Liver (tissue), 9 donors: Measurements from ENCODE around the gene PPP1R3G. TPM values are rescaled to one million over a fixed set of nuclear protein-coding genes. Genes with fewer than 3 reads are reported as not detected.

ENCODE experiments used
- DNase-seq: peaks from one replicate; pipeline ENCODE4 v3.0.0-alpha.2; 2017; ENCODE audit warnings: low spot score
- H3K27ac ChIP-seq, 2 donors: one replicate each; pipeline ENCODE4 v1.7.0; 2013; ENCODE audit warnings: inconsistent platforms in 2 of 2, low read length in 2 of 2, control low read depth in 1 of 2, low read depth in 1 of 2, mild to moderate bottlenecking in 1 of 2
- H3K27me3 ChIP-seq, 4 donors: one replicate each; pipeline versions ENCODE4 v1.6.1 to v1.7.0; 2013; ENCODE audit warnings: low read length in 3 of 4, inconsistent platforms in 1 of 4, mild to moderate bottlenecking in 1 of 4, moderate library complexity in 1 of 4; ENCODE audit not compliant: control insufficient read depth in 4 of 4, insufficient read depth in 4 of 4
- H3K36me3 ChIP-seq, 4 donors: one replicate each; pipeline versions ENCODE4 v1.6.1 to v1.7.0; 2013; ENCODE audit warnings: low read length in 3 of 4, mild to moderate bottlenecking in 3 of 4, low read depth in 1 of 4, moderate library complexity in 1 of 4; ENCODE audit not compliant: control insufficient read depth in 4 of 4, insufficient read depth in 3 of 4
- H3K4me1 ChIP-seq, 4 donors: one replicate each; pipeline versions ENCODE4 v1.6.1 to v1.7.0; 2013; ENCODE audit warnings: low read length in 3 of 4, mild to moderate bottlenecking in 3 of 4, moderate library complexity in 1 of 4; ENCODE audit not compliant: control insufficient read depth in 4 of 4, insufficient read depth in 4 of 4
- H3K4me3 ChIP-seq, 3 donors: one replicate each; pipeline versions ENCODE4 v1.6.1 to v1.7.0; 2013; ENCODE audit warnings: low read length in 3 of 3, control low read depth in 1 of 3, low read depth in 1 of 3, mild to moderate bottlenecking in 1 of 3
- H3K9ac ChIP-seq, 2 donors: one replicate each; pipeline ENCODE4 v1.7.0; 2013; ENCODE audit warnings: low read length in 2 of 2, mild to moderate bottlenecking in 2 of 2, moderate library complexity in 2 of 2, control low read depth in 1 of 2, low read depth in 1 of 2
- H3K9me3 ChIP-seq, 4 donors: one replicate each; pipeline versions ENCODE4 v1.6.1 to v1.7.0; 2013; ENCODE audit warnings: low read length in 3 of 4; ENCODE audit not compliant: control insufficient read depth in 4 of 4
- ATF3 ChIP-seq: IDR thresholded peaks from 2 replicates; pipeline ENCODE4 v1.6.1; 2016; ENCODE audit warnings: antibody characterized with exemption
- EGR1 ChIP-seq, 2 donors: IDR thresholded peaks; 2 replicates each; pipeline ENCODE4 v1.6.1; 2016 to 2018; ENCODE audit warnings: antibody characterized with exemption in 2 of 2, low read depth in 2 of 2
- FOXA1 ChIP-seq: IDR thresholded peaks from 2 replicates; pipeline ENCODE4 v1.6.1; 2016; ENCODE audit warnings: antibody characterized with exemption
- FOXA2 ChIP-seq: IDR thresholded peaks from 2 replicates; pipeline ENCODE4 v1.6.1; 2016; ENCODE audit warnings: antibody characterized with exemption
- GABPA ChIP-seq, 2 donors: IDR thresholded peaks in 1 of 2; conservative IDR thresholded peaks in 1 of 2; 2 replicates each; pipeline ENCODE4 v1.6.1; 2016; ENCODE audit warnings: antibody characterized with exemption in 2 of 2, mild to moderate bottlenecking in 1 of 2, moderate library complexity in 1 of 2
- HNF4A ChIP-seq, 2 donors: conservative IDR thresholded peaks; 2 replicates each; pipeline ENCODE4 v1.6.1; 2016; ENCODE audit warnings: antibody characterized with exemption in 2 of 2, mild to moderate bottlenecking in 2 of 2
- HNF4G ChIP-seq: IDR thresholded peaks from 2 replicates; pipeline ENCODE4 v1.6.1; 2016; ENCODE audit warnings: antibody characterized with exemption
- JUND ChIP-seq, 2 donors: IDR thresholded peaks; 2 replicates each; pipeline ENCODE4 v1.6.1; 2016; ENCODE audit warnings: antibody characterized with exemption in 2 of 2
- NR2F2 ChIP-seq: IDR thresholded peaks from 2 replicates; pipeline ENCODE4 v1.6.1; 2016; ENCODE audit warnings: antibody characterized with exemption
- RAD21 ChIP-seq, 2 donors: IDR thresholded peaks; 2 replicates each; pipeline ENCODE4 v1.6.1; 2016; ENCODE audit warnings: antibody characterized with exemption in 2 of 2, mild to moderate bottlenecking in 2 of 2
- REST ChIP-seq: IDR thresholded peaks from 2 replicates; pipeline ENCODE4 v1.6.1; 2016; ENCODE audit warnings: antibody characterized with exemption, mild to moderate bottlenecking
- RXRA ChIP-seq, 2 donors: IDR thresholded peaks; 2 replicates each; pipeline ENCODE4 v1.6.1; 2017 to 2018; ENCODE audit warnings: antibody characterized with exemption in 2 of 2, mild to moderate bottlenecking in 1 of 2
- SP1 ChIP-seq: IDR thresholded peaks from 2 replicates; pipeline ENCODE4 v1.6.1; 2018; ENCODE audit warnings: antibody characterized with exemption, mild to moderate bottlenecking
- TAF1 ChIP-seq: conservative IDR thresholded peaks from 2 replicates; pipeline ENCODE4 v1.6.1; 2016; ENCODE audit warnings: antibody characterized with exemption, mild to moderate bottlenecking
- YY1 ChIP-seq: IDR thresholded peaks from 2 replicates; pipeline ENCODE4 v1.6.1; 2016; ENCODE audit warnings: antibody characterized with exemption, mild to moderate bottlenecking
- ZBTB33 ChIP-seq: IDR thresholded peaks from 2 replicates; pipeline ENCODE4 v1.6.1; 2016; ENCODE audit warnings: antibody characterized with exemption
- WGBS: extraction: QIAGEN DNeasy Blood & Tissue Kit; methylation state at CpG from one replicate; pipeline ENCODE4 v1.1.7; 2013; 5-methylcytosine and 5-hydroxymethylcytosine counted together
- polyA plus RNA-seq, 2 donors: library from polyadenylated mRNA; stranded (reverse) in 1 of 2; unstranded in 1 of 2; fragments of 200-250 nt in 1 of 2; fragments of >200 nt in 1 of 2; fragmentation: Nextera tagmentation in 1 of 2; extraction: Ambion mirVana in 1 of 2; gene quantifications; one replicate each; pipeline versions ENCODE4 v1.2.1 to v1.2.3, GENCODE V29; 2013 to 2015
- total RNA-seq, 2 donors: library from RNA; depleted of rRNA; stranded (reverse); fragments of >200 nt; gene quantifications; one replicate each; pipeline ENCODE4 v1.2.3, GENCODE V29; 2014
- TF ChIP-seq, protein P1 (sequence below): IDR thresholded peaks from 2 replicates; pipeline ENCODE4 v1.6.1; 2016; ENCODE audit warnings: antibody characterized with exemption
- TF ChIP-seq, protein P2 (sequence below): fragments of 150-350 bp; IDR thresholded peaks from 2 replicates; pipeline ENCODE4 v1.5.1; 2017; ENCODE audit warnings: improper control_type of control experiment, low read depth, low read length; ENCODE audit not compliant: missing input control
- donor health status: healthy.
- donor health status: healthy.
- donor health status: healthy.
- donor health status: healthy.
- donor health status: healthy.

Gene PPP1R3G
- total and polyA plus RNA-seq, 4 donors = 0.25 to 3.0 (median 0.47) TPM

DNA sequence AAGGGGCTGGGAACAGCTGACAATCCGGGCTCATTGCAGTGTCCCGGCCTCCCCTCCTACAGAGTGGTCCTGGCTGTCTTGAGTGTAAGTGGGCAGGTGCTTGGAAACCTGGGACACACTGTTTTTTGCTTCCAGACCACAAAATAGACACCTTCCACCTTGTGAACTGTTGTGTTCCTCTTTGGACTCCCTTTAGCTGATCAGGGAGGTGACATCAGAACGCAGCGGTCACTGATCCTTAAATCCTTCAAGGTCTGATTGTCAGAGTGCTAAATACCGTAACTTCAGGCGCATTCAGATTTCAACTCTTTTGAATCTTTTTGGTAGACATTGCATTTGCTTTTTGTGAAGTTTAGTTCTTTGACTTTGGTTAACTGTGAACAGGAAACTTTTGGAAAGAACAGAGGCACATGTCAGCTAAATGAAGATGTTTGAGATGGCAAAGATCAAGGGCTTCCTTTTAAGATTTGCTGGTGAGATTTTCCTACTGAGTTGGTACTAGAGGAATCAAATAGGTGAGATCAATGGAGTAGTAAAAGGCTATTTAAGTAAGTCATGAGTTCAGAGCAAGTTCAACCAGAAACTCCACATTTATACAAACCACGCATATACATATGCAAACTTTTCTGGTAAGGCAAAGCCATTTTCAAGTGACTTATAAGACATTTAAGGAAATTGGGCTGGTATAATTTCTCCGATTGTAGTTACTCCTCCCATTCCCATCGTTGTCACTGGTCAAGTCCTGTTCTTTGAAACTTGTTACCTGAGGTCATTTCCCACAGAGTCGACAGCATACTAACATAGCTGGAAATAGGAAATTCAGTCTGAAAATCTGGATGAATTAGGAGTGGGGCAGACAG is 6.3 kb downstream of the PPP1R3G start (continued):
- TF ChIP-seq REST (no peak), RAD21 (IDR thresholded peaks at IDR 0.05) (no peak), NR2F2 (no peak)
- TF ChIP-seq, protein P1, sequence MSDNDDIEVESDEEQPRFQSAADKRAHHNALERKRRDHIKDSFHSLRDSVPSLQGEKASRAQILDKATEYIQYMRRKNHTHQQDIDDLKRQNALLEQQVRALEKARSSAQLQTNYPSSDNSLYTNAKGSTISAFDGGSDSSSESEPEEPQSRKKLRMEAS = no peak

GRCh38 chr6:5093231-5094015 is 8.3 kb downstream of the PPP1R3G start:
- 88% methylated on average over 7 of the region's 7 CpGs for WGBS
- DNase-seq = no peak
- no peak overlapping the region for H3K27ac ChIP-seq
- H3K4me1 ChIP-seq = no peaks in the 10 kb centered on the region
- H3K4me3 ChIP-seq = no peak overlapping the region
- TF ChIP-seq RAD21 (IDR thresholded peaks at IDR 0.05) (no peak), REST (no peak), ATF3 (no peak), ZBTB33 (no peak), YY1 (no peak), NR2F2 (no peak), JUND (IDR thresholded peaks at IDR 0.05) (no peak), FOXA2 (no peak), GABPA (IDR thresholded peaks at IDR 0.05 in 1 of 2, conservative IDR thresholded peaks at IDR 0.05 in 1 of 2) (no peak), EGR1 (IDR thresholded peaks at IDR 0.05; ENCODE audit: low read depth in 2 of 2) (no peak), RXRA (IDR thresholded peaks at IDR 0.05) (no peak), SP1 (no peak), HNF4A (conservative IDR thresholded peaks at IDR 0.05) (no peak), TAF1 (no peak), FOXA1 (no peak), HNF4G (no peak)
- TF ChIP-seq, protein P1 = no peak
- TF ChIP-seq, protein P2, sequence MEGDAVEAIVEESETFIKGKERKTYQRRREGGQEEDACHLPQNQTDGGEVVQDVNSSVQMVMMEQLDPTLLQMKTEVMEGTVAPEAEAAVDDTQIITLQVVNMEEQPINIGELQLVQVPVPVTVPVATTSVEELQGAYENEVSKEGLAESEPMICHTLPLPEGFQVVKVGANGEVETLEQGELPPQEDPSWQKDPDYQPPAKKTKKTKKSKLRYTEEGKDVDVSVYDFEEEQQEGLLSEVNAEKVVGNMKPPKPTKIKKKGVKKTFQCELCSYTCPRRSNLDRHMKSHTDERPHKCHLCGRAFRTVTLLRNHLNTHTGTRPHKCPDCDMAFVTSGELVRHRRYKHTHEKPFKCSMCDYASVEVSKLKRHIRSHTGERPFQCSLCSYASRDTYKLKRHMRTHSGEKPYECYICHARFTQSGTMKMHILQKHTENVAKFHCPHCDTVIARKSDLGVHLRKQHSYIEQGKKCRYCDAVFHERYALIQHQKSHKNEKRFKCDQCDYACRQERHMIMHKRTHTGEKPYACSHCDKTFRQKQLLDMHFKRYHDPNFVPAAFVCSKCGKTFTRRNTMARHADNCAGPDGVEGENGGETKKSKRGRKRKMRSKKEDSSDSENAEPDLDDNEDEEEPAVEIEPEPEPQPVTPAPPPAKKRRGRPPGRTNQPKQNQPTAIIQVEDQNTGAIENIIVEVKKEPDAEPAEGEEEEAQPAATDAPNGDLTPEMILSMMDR = no peak
- H3K9ac ChIP-seq = no peak overlapping the region
- H3K27me3 ChIP-seq = no peaks in the 10 kb centered on the region
- no peaks in the 10 kb centered on the region for H3K36me3 ChIP-seq
- no peaks in the 10 kb centered on the region for H3K9me3 ChIP-seq
